GM19099 (cell line): Measurements from ENCODE around the gene CADPS2.

Source experiments
- POLR2A ChIP-seq: IDR thresholded peaks from 3 replicates; pipeline ENCODE4 v1.6.1; 2011; ENCODE audit warnings: low read depth; ENCODE audit not compliant: insufficient read length; ENCODE audit errors: extremely low read depth

Gene CADPS2

GRCh38 chr7:122881324-122881723 lies 4.9 kb downstream of the CADPS2 start:
- no peak for TF ChIP-seq POLR2A

DNA sequence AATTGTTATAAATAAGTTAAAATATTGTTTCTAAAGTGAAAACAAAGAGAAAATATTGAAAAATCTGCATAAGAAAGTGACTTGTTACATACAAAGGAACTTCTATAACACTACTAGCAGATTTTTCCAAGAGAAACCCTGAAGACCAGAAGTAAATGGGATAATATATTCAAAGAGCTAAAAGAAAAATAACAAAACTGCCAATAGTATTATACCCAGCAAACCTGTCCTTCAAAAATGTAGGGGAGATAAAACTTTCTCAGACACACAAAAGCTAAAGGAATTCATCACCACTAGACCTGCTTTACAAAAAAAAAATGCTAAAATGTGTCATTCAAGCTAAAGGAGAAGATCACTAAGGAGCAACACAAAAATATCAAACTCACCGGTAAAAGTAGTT lies 17.0 kb downstream of the CADPS2 start:
- TF ChIP-seq POLR2A, result no peak

DNA sequence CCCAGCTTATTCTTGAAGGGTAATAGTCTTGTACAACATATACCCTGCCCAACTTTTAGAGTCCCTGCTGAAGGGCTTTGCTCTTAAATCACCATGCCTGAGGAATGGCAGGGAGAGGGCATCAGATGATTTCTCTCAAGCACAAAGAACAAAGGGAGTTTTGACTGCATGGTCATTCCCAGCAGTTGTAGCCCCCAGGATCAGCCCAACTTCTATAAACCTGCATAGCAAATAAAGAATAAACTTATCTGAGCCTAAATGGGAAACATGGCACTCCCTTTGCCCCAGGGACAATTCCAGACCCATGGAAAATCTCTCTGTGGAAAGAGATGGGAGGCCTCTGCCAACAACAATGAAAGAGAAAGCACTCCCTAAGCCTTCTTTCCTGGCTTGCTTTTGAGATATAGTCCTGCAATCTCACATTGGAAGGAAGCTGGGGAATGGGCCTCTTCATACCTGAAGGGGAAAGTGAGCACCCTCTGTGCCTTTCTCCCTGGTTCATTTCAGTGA lies 18.7 kb downstream of the CADPS2 start:
- no peak for TF ChIP-seq POLR2A

GRCh38 chr7:122864838-122865237 lies 21.4 kb downstream of the CADPS2 start:
- TF ChIP-seq POLR2A, result no peak

DNA sequence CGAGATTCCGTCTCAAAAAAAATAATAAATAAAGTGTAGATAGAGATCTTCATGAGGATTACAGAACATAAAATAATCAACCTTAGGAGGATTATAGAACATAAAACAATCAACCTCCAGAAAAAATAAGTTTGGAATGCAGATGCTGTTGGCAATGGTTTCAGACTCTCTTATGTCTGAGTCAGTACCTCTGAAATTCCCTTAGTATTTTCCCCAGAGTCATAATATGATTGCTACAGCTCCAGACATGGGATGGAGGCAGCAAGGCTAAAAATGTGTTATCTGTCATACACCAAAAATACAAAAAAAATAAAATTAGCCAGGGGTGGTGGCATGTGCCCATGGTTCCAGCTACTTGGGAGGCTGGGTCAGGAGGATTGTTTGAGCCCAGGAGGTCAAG lies 22.2 kb downstream of the CADPS2 start:
- TF ChIP-seq POLR2A, result no peak

GRCh38 chr7:122858320-122858719 lies 27.9 kb downstream of the CADPS2 start:
- TF ChIP-seq POLR2A, result no peak

GRCh38 chr7:122850528-122850927 lies 35.7 kb downstream of the CADPS2 start:
- no peak for TF ChIP-seq POLR2A

GRCh38 chr7:122849957-122850328 lies 36.3 kb downstream of the CADPS2 start:
- no peak for TF ChIP-seq POLR2A

DNA sequence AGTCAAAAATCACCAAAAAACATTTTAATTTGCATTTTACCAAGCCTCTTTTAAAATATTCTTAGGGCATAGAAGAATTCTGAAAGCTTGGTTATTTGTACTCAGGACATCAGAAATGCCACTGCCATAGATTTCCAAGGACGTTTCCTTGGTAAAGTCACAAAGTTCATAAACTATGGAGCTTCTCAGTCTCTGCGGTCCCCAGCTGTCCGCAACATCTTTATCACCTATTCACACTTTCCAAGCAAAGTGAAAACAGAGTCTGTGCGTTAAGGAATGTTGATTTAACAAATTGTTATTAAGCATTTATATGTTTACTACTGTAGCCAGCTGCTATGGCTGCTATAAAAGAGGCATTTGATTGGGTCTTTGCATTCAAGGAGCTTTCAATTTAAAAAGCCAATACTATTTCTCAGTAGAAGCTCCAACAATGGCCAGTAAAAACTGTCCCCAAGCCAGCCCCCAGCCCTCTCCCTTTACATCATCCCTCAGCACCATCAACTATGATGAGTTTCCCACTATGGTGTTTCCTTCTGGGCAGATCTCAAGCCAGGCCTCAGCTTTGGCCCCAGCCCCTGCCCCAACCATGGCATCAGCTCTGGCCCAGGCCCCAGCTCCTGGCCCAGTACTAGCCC lies 36.8 kb downstream of the CADPS2 start:
- TF ChIP-seq POLR2A, result no peak

- TF ChIP-seq POLR2A, result no peak
Measured at GRCh38 chr7:122847871-122848473, 38.3 kb downstream of the CADPS2 start.

GRCh38 chr7:122846591-122846990 lies 39.7 kb downstream of the CADPS2 start:
- TF ChIP-seq POLR2A, result no peak

DNA sequence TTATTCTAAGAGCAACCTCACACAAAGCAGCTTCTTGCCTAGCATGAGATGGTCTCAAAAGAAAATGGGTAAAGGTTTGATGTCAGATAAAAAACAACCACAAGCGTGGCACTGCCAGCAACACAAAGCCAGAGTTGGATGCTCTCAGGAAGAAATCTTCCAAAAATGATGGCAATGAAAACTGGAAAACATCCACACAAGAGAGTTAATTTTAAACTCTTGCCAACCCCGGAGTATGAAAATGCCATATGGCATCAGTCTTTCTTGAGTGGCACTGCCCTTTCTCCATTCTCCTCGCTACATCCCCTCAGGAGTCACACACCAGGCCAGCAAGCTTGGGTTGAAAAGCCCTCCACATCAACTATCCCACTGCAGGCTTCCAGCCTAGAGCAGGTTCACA lies 41.0 kb downstream of the CADPS2 start:
- no peak for TF ChIP-seq POLR2A

- TF ChIP-seq POLR2A, result no peak
Measured at GRCh38 chr7:122844191-122844988, 41.9 kb downstream of the CADPS2 start.

GRCh38 chr7:122842971-122843370 lies 43.3 kb downstream of the CADPS2 start:
- no peak for TF ChIP-seq POLR2A

DNA sequence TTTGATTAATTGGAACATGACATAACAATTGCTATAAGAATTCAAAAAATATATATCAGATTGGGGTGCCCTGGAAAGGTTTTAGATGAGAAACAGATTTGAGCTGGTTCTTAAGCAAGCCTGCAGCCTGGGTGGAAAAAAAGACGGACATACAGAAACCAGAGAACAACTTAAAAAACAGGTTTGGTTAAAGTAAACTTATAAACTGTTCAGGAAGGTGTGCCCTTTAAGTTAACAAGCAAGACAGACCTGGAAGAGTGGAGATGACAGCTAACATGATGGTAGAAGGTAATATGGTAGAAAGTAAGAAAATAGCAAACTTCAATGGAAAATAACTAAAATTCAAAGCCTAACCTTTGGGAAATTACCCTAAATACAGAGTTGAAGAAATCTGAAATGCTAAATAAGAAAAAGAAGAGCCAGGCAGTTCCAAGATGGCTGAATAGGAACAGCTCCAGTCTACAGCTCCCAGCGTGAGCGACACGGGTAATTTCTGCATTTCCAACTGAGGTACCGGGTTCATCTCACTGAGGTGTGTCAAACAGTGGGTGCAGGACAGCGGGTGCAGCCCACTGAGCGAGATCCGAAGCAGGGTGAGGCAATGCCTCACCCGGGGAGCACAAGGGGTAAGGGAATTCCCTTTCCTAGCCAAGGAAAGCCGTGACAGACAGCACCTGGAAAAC lies 52.2 kb downstream of the CADPS2 start:
- no peak for TF ChIP-seq POLR2A
